GM23338 (cell line): ENCODE data around the gene NOP10. TPM values are rescaled to one million over a fixed set of nuclear protein-coding genes. Genes with fewer than 3 reads are reported as not detected.
A peak's percentile ranks its signal among the peaks of the same experiment; 100 is the strongest.

ENCODE experiments used
- ATAC-seq: fragments of 200-7000 bp; cut with Tn5 transposase; 3 replicates; pipeline ENCODE4 v1.9.1; 2020
- DNase-seq: peaks from one replicate; pipeline ENCODE4 v3.0.0-alpha.2; 2015; ENCODE audit warnings: low spot score
- H2AFZ ChIP-seq: fragments of 200-600 bp; sonication (generic); 2 replicates; pipeline ENCODE4 v1.8.0; 2016; ENCODE audit warnings: antibody characterized with exemption, mild to moderate bottlenecking, moderate library complexity
- H3F3A ChIP-seq: fragments of 200-600 bp; sonication (generic); replicated peaks from 2 replicates; pipeline ENCODE4 v1.8.0; 2017; ENCODE audit warnings: antibody characterized with exemption, mixed run types, low read depth
- H3K27ac ChIP-seq: fragments of 200-600 bp; sonication (generic); 2 replicates; pipeline ENCODE4 v1.6.1; 2016; ENCODE audit warnings: low read depth
- H3K27me3 ChIP-seq: fragments of 200-600 bp; sonication (generic); 2 replicates; pipeline ENCODE4 v1.8.0; 2016; ENCODE audit warnings: mild to moderate bottlenecking, mixed run types, moderate library complexity; ENCODE audit not compliant: insufficient read depth
- H3K36me3 ChIP-seq: fragments of 200-600 bp; sonication (generic); 2 replicates; pipeline ENCODE4 v1.8.0; 2016; ENCODE audit warnings: mild to moderate bottlenecking; ENCODE audit not compliant: insufficient read depth
- H3K4me1 ChIP-seq: fragments of 200-600 bp; sonication (generic); 2 replicates; pipeline ENCODE4 v1.8.0; 2016; ENCODE audit warnings: mild to moderate bottlenecking, moderate library complexity; ENCODE audit not compliant: insufficient read depth
- H3K4me2 ChIP-seq: fragments of 200-600 bp; sonication (generic); 2 replicates; pipeline ENCODE4 v1.7.1; 2017; ENCODE audit warnings: mixed run types
- H3K4me3 ChIP-seq: fragments of 200-600 bp; sonication (generic); 2 replicates; pipeline ENCODE4 v1.6.1; 2016; ENCODE audit warnings: mixed run types
- H3K79me2 ChIP-seq: fragments of 200-600 bp; sonication (generic); replicated peaks from 2 replicates; pipeline ENCODE4 v1.8.0; 2017; ENCODE audit warnings: mild to moderate bottlenecking; ENCODE audit not compliant: insufficient read depth
- H3K9me2 ChIP-seq: fragments of 200-600 bp; sonication (generic); 2 replicates; pipeline ENCODE4 v1.8.0; 2017; ENCODE audit not compliant: insufficient read depth
- H4K20me1 ChIP-seq: fragments of 200-600 bp; sonication (generic); replicated peaks from 2 replicates; pipeline ENCODE4 v1.8.0; 2017; ENCODE audit warnings: mild to moderate bottlenecking; ENCODE audit not compliant: insufficient read depth
- H3K27ac Mint-ChIP-seq: 2 replicates; pipeline ENCODE4 v1.8.0; 2020; ENCODE audit warnings: inconsistent platforms, mild to moderate bottlenecking, moderate library complexity, mixed read lengths
- H3K27me3 Mint-ChIP-seq: 3 replicates; pipeline ENCODE4 v1.8.0; 2022; ENCODE audit warnings: low read depth, mild to moderate bottlenecking, moderate library complexity, mixed read lengths, inconsistent platforms; ENCODE audit not compliant: insufficient read depth, poor library complexity
- H3K36me3 Mint-ChIP-seq: 3 replicates; pipeline ENCODE4 v1.8.0; 2021; ENCODE audit warnings: low read depth, mild to moderate bottlenecking, inconsistent platforms, moderate library complexity, mixed read lengths
- H3K4me1 Mint-ChIP-seq: 3 replicates; pipeline ENCODE4 v1.8.0; 2020; ENCODE audit warnings: mild to moderate bottlenecking, inconsistent platforms, mixed read lengths
- H3K4me3 Mint-ChIP-seq: 3 replicates; pipeline ENCODE4 v1.8.0; 2021; ENCODE audit warnings: moderate library complexity, mild to moderate bottlenecking, inconsistent platforms, mixed read lengths
- H3K9me3 Mint-ChIP-seq: 3 replicates; pipeline ENCODE4 v1.8.0; 2020; ENCODE audit warnings: moderate library complexity, mild to moderate bottlenecking, inconsistent platforms, mixed read lengths
- CREB1 ChIP-seq: fragments of 250-450 bp; sonication (Bioruptor Pico); IDR thresholded peaks from 2 replicates; pipeline ENCODE4 v1.5.0; 2020; ENCODE audit warnings: low read depth, mild to moderate bottlenecking, moderate library complexity
- EZH2 ChIP-seq: fragments of 200-600 bp; sonication (generic); IDR thresholded peaks from one replicate; pipeline ENCODE4 v1.8.0; 2017; ENCODE audit warnings: antibody characterized with exemption, mild to moderate bottlenecking, low read depth; ENCODE audit not compliant: unreplicated experiment
- EZH2phosphoT487 ChIP-seq: fragments of 200-600 bp; sonication (generic); IDR thresholded peaks from one replicate; pipeline ENCODE4 v1.8.1; 2018; ENCODE audit warnings: antibody characterized with exemption; ENCODE audit not compliant: unreplicated experiment
- JUNB ChIP-seq: IDR thresholded peaks from one replicate; pipeline ENCODE4 v1.6.1; 2016; ENCODE audit warnings: antibody characterized with exemption; ENCODE audit not compliant: unreplicated experiment
- NANOG ChIP-seq: IDR thresholded peaks from 2 replicates; pipeline ENCODE4 v1.6.1; 2016; ENCODE audit warnings: antibody characterized with exemption, borderline replicate concordance
- POLR2AphosphoS5 ChIP-seq: IDR thresholded peaks from 2 replicates; pipeline ENCODE4 v1.6.1; 2016; ENCODE audit warnings: antibody characterized with exemption, low read depth
- STAT1 ChIP-seq: IDR thresholded peaks from one replicate; pipeline ENCODE4 v1.6.1; 2016; ENCODE audit warnings: antibody characterized with exemption; ENCODE audit not compliant: unreplicated experiment
- ZNF114 ChIP-seq: fragments of 250-450 bp; sonication (Bioruptor Pico); IDR thresholded peaks from 2 replicates; pipeline ENCODE4 v1.5.0; 2020; ENCODE audit warnings: mild to moderate bottlenecking, moderate library complexity
- ZNF331 ChIP-seq: fragments of 250-450 bp; sonication (Bioruptor Pico); IDR thresholded peaks from 2 replicates; pipeline ENCODE4 v1.5.0; 2020; ENCODE audit warnings: low read depth, mild to moderate bottlenecking, moderate library complexity
- polyA plus RNA-seq: library from polyadenylated mRNA; unstranded; fragments of >200 nt; fragmentation: Nextera tagmentation; extraction: Ambion mirVana; gene quantifications from 2 replicates; pipeline ENCODE4 v1.2.1, GENCODE V29; 2016
- total RNA-seq: library from RNA; depleted of rRNA; stranded (reverse); fragments of >200 nt; shearing (Covaris generic); gene quantifications from 2 replicates; pipeline ENCODE4 v1.2.3, GENCODE V29; 2014
- TF ChIP-seq, protein P1 (sequence below), 2 experiments: fragments of 200-600 bp in 1 of 2; sonication (generic) in 1 of 2; conservative IDR thresholded peaks; 2 replicates each; pipeline versions ENCODE4 v1.5.1 to v1.6.1; 2016 to 2017; ENCODE audit warnings: antibody characterized with exemption in 2 of 2, low read depth in 2 of 2, mild to moderate bottlenecking in 2 of 2, moderate library complexity in 1 of 2
- TF ChIP-seq, protein P2 (sequence below): IDR thresholded peaks from one replicate; pipeline ENCODE4 v1.6.1; 2018; ENCODE audit warnings: antibody characterized with exemption; ENCODE audit not compliant: unreplicated experiment
- TF ChIP-seq, protein P3 (sequence below): IDR thresholded peaks from 2 replicates; pipeline ENCODE4 v1.6.1; 2016; ENCODE audit warnings: antibody characterized with exemption

The NOP10 gene
- total and polyA plus RNA-seq, 2 experiments from 2014 or later, result 417 to 718 TPM

DNA sequence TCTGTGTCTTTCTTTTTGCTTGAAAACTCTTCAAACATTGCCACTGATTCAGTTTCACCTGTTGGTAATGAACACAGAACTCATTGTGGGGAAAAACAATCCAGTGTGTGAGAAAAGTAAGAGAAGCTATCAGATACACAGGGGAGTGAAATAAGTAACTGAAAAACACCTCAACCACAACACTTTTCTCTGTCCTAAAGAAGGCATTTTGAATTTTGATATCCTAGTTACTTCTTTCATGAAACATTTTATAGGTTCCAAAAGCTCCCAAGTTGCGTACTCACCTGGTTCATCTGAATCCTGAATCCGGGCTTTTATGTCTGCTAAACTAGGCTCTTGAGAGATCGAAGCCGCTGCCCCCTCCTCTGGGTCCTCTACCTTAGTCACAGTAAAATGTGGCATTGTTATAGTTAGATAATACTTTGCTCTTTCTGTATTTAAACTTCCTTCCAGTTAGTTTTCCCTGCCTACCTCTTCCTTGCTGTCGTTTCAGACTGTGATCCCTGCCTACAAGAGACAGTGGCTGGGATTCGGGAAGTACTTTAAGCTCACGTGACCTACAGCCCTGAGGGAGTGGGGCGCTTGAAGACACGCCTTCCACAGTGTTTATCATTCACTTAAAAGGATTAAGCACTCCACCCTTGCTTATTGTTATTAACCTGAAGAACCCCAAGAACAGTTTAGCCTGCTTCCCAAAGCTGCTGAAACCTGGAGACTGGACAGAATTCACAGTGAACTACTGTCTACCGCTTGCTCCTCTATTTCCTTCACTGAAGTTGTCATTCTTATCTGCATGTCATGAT, 24.5 kb downstream of the NOP10 start:
- H4K20me1 ChIP-seq, result no peaks in the 10 kb centered on the region
- no peaks in the 10 kb centered on the region; the same call in 1 of the 2 replicates for H3K4me1 ChIP-seq
- 0 out of 2 replicates have a peak overlapping the region, but pooled peaks have one; percentile 34 for H3K27ac ChIP-seq
- Mint-ChIP-seq H3K27ac (peak overlapping the region; percentile 85), H3K27me3 (peaks cover 1% of the 10 kb centered on the region), H3K4me3 (peak overlapping the region; percentile 83), H3K36me3 (peaks cover 3% of the 10 kb centered on the region; the same call in 2 of the 3 replicates), H3K4me1 (peaks cover 9% of the 10 kb centered on the region; the same call in 2 of the 3 replicates), H3K9me3 (peaks cover 4% of the 10 kb centered on the region; the same call in 1 of the 3 replicates)
- peak; percentile 76 for DNase-seq
- ATAC-seq, result peak; percentile 99
- TF ChIP-seq ZNF331 (CRISPR knock-in tag) (no peak), POLR2AphosphoS5 (0 out of 2 replicates have a peak, but pooled peaks have one; percentile 40)
- peak overlapping the region; percentile 76 for H3K4me2 ChIP-seq
- no peaks in the 10 kb centered on the region for H3K9me2 ChIP-seq
- no peaks in the 10 kb centered on the region for H3F3A ChIP-seq
- no peaks in the 10 kb centered on the region for H3K79me2 ChIP-seq
- H2AFZ ChIP-seq, result peak overlapping the region; percentile 92
- peak overlapping the region; percentile 52 for H3K4me3 ChIP-seq
- no peaks in the 10 kb centered on the region for H3K36me3 ChIP-seq
- H3K27me3 ChIP-seq, result no peaks in the 10 kb centered on the region

DNA sequence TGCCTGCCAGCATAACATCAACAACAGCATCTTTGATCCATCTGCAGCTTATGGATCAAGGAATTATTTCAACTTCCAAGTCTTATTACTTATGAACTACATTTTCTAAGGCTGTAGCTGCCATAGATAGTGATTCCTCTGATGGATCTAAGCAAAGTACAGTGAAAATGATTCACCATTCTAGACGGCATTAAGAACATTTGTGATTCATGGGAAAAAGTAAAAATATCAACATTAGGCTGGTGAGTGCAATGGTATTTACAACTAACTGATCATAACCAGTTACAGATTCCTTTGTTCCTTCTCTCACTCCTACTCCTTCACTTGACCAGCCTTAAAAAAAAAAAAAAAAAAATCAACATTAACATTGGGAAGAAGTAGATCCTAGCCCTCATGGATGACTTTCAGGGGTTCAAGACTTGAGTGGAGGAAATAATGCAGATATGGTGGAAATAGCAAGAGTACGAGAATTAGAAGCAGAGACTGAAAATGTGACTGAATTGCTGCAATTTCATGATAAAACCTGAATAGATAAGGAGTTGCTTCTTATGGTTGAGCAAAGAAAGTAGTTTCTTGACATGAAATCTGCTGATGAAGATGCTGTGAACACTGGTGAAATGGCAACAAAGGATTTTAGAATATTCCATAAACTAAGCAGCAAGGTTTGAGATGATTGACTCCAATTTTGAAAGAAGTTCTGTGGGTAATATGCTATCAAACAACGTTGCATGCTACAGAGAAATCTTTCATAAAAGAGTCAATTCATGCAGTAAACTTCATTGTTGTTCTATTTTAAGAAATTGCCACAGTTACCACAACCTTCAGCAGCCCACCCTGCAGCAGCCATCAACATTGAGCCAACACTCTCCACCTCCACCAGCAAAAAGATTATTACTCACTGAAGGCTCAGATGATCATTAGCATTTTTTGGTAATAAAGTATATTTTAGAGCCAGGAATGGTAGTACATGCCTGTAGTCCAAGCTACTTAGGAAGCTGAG, 28.1 kb downstream of the NOP10 start:
- H3K4me3 Mint-ChIP-seq, result no peak overlapping the region
- H3K79me2 ChIP-seq, result no peaks in the 10 kb centered on the region
- no peak overlapping the region for H3K27ac ChIP-seq
- no peaks in the 10 kb centered on the region for H3K9me3 Mint-ChIP-seq
- no peak for DNase-seq
- peaks cover 9% of the 10 kb centered on the region; the same call in 2 of the 3 replicates for H3K4me1 Mint-ChIP-seq
- no peaks in the 10 kb centered on the region for H3F3A ChIP-seq
- H3K9me2 ChIP-seq, result no peaks in the 10 kb centered on the region
- H3K4me1 ChIP-seq, result no peaks in the 10 kb centered on the region; the same call in 1 of the 2 replicates
- no peak overlapping the region for H3K4me3 ChIP-seq
- no peaks in the 10 kb centered on the region for H3K36me3 ChIP-seq
- ATAC-seq, result no peak
- H3K4me2 ChIP-seq, result no peak overlapping the region
- no peaks in the 10 kb centered on the region; the same call in 1 of the 2 replicates for H4K20me1 ChIP-seq
- H3K36me3 Mint-ChIP-seq, result no peaks in the 10 kb centered on the region
- peaks cover 1% of the 10 kb centered on the region for H3K27me3 Mint-ChIP-seq
- no peaks in the 10 kb centered on the region for H3K27me3 ChIP-seq
- no peak overlapping the region for H2AFZ ChIP-seq
- H3K27ac Mint-ChIP-seq, result no peak overlapping the region
- no peak for TF ChIP-seq JUNB
- TF ChIP-seq EZH2, result no peak
- TF ChIP-seq, protein P1, sequence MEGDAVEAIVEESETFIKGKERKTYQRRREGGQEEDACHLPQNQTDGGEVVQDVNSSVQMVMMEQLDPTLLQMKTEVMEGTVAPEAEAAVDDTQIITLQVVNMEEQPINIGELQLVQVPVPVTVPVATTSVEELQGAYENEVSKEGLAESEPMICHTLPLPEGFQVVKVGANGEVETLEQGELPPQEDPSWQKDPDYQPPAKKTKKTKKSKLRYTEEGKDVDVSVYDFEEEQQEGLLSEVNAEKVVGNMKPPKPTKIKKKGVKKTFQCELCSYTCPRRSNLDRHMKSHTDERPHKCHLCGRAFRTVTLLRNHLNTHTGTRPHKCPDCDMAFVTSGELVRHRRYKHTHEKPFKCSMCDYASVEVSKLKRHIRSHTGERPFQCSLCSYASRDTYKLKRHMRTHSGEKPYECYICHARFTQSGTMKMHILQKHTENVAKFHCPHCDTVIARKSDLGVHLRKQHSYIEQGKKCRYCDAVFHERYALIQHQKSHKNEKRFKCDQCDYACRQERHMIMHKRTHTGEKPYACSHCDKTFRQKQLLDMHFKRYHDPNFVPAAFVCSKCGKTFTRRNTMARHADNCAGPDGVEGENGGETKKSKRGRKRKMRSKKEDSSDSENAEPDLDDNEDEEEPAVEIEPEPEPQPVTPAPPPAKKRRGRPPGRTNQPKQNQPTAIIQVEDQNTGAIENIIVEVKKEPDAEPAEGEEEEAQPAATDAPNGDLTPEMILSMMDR (conservative IDR thresholded peaks at IDR 0.05; ENCODE audit: low read depth in 2 of 2), result no peak
- TF ChIP-seq, protein P2, sequence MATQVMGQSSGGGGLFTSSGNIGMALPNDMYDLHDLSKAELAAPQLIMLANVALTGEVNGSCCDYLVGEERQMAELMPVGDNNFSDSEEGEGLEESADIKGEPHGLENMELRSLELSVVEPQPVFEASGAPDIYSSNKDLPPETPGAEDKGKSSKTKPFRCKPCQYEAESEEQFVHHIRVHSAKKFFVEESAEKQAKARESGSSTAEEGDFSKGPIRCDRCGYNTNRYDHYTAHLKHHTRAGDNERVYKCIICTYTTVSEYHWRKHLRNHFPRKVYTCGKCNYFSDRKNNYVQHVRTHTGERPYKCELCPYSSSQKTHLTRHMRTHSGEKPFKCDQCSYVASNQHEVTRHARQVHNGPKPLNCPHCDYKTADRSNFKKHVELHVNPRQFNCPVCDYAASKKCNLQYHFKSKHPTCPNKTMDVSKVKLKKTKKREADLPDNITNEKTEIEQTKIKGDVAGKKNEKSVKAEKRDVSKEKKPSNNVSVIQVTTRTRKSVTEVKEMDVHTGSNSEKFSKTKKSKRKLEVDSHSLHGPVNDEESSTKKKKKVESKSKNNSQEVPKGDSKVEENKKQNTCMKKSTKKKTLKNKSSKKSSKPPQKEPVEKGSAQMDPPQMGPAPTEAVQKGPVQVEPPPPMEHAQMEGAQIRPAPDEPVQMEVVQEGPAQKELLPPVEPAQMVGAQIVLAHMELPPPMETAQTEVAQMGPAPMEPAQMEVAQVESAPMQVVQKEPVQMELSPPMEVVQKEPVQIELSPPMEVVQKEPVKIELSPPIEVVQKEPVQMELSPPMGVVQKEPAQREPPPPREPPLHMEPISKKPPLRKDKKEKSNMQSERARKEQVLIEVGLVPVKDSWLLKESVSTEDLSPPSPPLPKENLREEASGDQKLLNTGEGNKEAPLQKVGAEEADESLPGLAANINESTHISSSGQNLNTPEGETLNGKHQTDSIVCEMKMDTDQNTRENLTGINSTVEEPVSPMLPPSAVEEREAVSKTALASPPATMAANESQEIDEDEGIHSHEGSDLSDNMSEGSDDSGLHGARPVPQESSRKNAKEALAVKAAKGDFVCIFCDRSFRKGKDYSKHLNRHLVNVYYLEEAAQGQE, result no peak
- TF ChIP-seq POLR2AphosphoS5, result no peak
- TF ChIP-seq ZNF114 (CRISPR knock-in tag), result no peak
- TF ChIP-seq CREB1 (CRISPR knock-in tag), result no peak
- TF ChIP-seq EZH2phosphoT487, result no peak
- TF ChIP-seq STAT1, result no peak
- TF ChIP-seq NANOG, result no peak
- TF ChIP-seq ZNF331 (CRISPR knock-in tag), result no peak
- TF ChIP-seq, protein P3, sequence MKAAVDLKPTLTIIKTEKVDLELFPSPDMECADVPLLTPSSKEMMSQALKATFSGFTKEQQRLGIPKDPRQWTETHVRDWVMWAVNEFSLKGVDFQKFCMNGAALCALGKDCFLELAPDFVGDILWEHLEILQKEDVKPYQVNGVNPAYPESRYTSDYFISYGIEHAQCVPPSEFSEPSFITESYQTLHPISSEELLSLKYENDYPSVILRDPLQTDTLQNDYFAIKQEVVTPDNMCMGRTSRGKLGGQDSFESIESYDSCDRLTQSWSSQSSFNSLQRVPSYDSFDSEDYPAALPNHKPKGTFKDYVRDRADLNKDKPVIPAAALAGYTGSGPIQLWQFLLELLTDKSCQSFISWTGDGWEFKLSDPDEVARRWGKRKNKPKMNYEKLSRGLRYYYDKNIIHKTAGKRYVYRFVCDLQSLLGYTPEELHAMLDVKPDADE, result no peak
